Endothelial cell of umbilical vein (primary cell): ENCODE data around the gene SPON2. TPM values are rescaled to one million over a fixed set of nuclear protein-coding genes. Genes with fewer than 3 reads are reported as not detected.

Experiments used
- BruUV-seq: library from RNA; stranded (reverse); fragments of 400-500 nt; replicated peaks from 2 replicates; lab custom pipeline; 2021; lab: Mats Ljungman, UMichigan
- CTCF ChIA-PET: fragments of 300-600, 350-600 bp; sonication (Branson Sonifier 250); formaldehyde crosslinking; loops from one replicate; lab custom pipeline; 2021; ENCODE audit warnings: antibody characterized with exemption, inconsistent platforms; lab: Charles Lee
- POLR2A ChIA-PET: fragments of 300-600, 350-600 bp; sonication (Branson Sonifier 250); formaldehyde crosslinking; loops from one replicate; lab custom pipeline; 2021; ENCODE audit warnings: antibody characterized with exemption, inconsistent platforms; lab: Charles Lee
- DNase-seq: peaks from one replicate; pipeline ENCODE4 v3.0.0-alpha.2; 2011; ENCODE audit warnings: low read depth, low spot score
- FAIRE-seq: peaks from 2 replicates; lab custom pipeline; 2011; peaks lifted over from hg19 to GRCh38; lab: Jason Lieb, UNC
- H2AFZ ChIP-seq: 2 replicates; pipeline ENCODE4 v1.6.0; 2012; ENCODE audit warnings: low read depth, low read length, control low read depth, inconsistent platforms
- H3K27ac ChIP-seq: 2 replicates; pipeline ENCODE4 v1.5.1; 2011; ENCODE audit warnings: low read depth, mild to moderate bottlenecking, control low read depth, low read length, moderate library complexity; ENCODE audit not compliant: insufficient read depth
- H3K27me3 ChIP-seq, 2 experiments: 2 replicates each; pipeline versions ENCODE4 v1.6.0 to v1.6.1; 2011; ENCODE audit warnings: low read length in 2 of 2, mixed read lengths in 1 of 2; ENCODE audit not compliant: control insufficient read depth in 2 of 2, insufficient read depth in 2 of 2
- H3K36me3 ChIP-seq, 2 experiments: 2 replicates in 1 of 2; 3 replicates in 1 of 2; pipeline ENCODE4 v1.5.1; 2011; ENCODE audit warnings: low read length in 2 of 2, mild to moderate bottlenecking in 1 of 2, moderate library complexity in 1 of 2; ENCODE audit not compliant: control insufficient read depth in 2 of 2, insufficient read depth in 2 of 2; ENCODE audit errors: extremely low read depth in 1 of 2
- H3K4me1 ChIP-seq: 3 replicates; pipeline ENCODE4 v1.5.1; 2011; ENCODE audit warnings: mild to moderate bottlenecking, low read length; ENCODE audit not compliant: control insufficient read depth, insufficient read depth; ENCODE audit errors: extremely low read depth
- H3K4me2 ChIP-seq: 2 replicates; pipeline ENCODE4 v1.6.1; 2011; ENCODE audit warnings: low read length, control low read depth, mixed read lengths; ENCODE audit not compliant: insufficient read depth
- H3K4me3 ChIP-seq, 3 experiments: fragments of 200-600 bp in 1 of 3; sonication (generic), shearing (Covaris generic) in 1 of 3; replicated peaks in 1 of 3; 2 replicates each; pipeline ENCODE4 v1.5.1; 2011 to 2016; ENCODE audit warnings: control low read depth in 3 of 3, low read length in 3 of 3, mild to moderate bottlenecking in 2 of 3, inconsistent platforms in 1 of 3, low read depth in 1 of 3, moderate library complexity in 1 of 3; ENCODE audit not compliant: insufficient read depth in 1 of 3
- H3K79me2 ChIP-seq: 2 replicates; pipeline ENCODE4 v1.6.0; 2012; ENCODE audit warnings: low read length, inconsistent platforms; ENCODE audit not compliant: control insufficient read depth, insufficient read depth
- H3K9ac ChIP-seq: replicated peaks from 2 replicates; pipeline ENCODE3; 2011; ENCODE audit warnings: low read length, control low read depth; ENCODE audit not compliant: insufficient read depth; ENCODE audit errors: extremely low read depth
- H3K9me1 ChIP-seq: replicated peaks from 3 replicates; pipeline ENCODE4 v1.6.0; 2011; ENCODE audit warnings: mild to moderate bottlenecking, low read length; ENCODE audit not compliant: control insufficient read depth, insufficient read depth; ENCODE audit errors: extremely low read depth
- H3K9me3 ChIP-seq: replicated peaks from 2 replicates; pipeline ENCODE4 v1.5.1; 2012; ENCODE audit warnings: low read length, inconsistent platforms; ENCODE audit not compliant: control insufficient read depth, insufficient read depth
- H4K20me1 ChIP-seq: replicated peaks from 2 replicates; pipeline ENCODE3; 2011; ENCODE audit warnings: mild to moderate bottlenecking, low read length; ENCODE audit not compliant: control insufficient read depth, insufficient read depth; ENCODE audit errors: extremely low read depth
- CTCF ChIP-seq, 2 donors: IDR thresholded peaks; 1 replicate in 1 of 2; 2 replicates in 1 of 2; pipeline ENCODE4 v1.5.1; 2011; ENCODE audit warnings: low read length in 2 of 2, mild to moderate bottlenecking in 2 of 2, moderate library complexity in 2 of 2, control low read depth in 1 of 2, inconsistent platforms in 1 of 2, low read depth in 1 of 2; ENCODE audit not compliant: insufficient read depth in 1 of 2; ENCODE audit errors: extremely low read depth in 1 of 2
- EZH2 ChIP-seq: IDR thresholded peaks from 2 replicates; pipeline ENCODE4 v1.6.1; 2012; ENCODE audit warnings: borderline replicate concordance, low read depth, mild to moderate bottlenecking, moderate library complexity, low read length, inconsistent platforms; ENCODE audit not compliant: severe bottlenecking
- FOS ChIP-seq: IDR thresholded peaks from 2 replicates; pipeline ENCODE4 v1.6.1; 2011; ENCODE audit warnings: mild to moderate bottlenecking, low read length, moderate library complexity, borderline replicate concordance; ENCODE audit not compliant: insufficient read depth
- GATA2 ChIP-seq: IDR thresholded peaks from 2 replicates; pipeline ENCODE4 v1.7.0; 2011; ENCODE audit warnings: low read depth, mild to moderate bottlenecking, moderate library complexity, mixed read lengths, low read length; ENCODE audit not compliant: insufficient read length, insufficient read depth
- JUN ChIP-seq: IDR thresholded peaks from 2 replicates; pipeline ENCODE4 v1.6.1; 2011; ENCODE audit warnings: borderline replicate concordance, low read depth; ENCODE audit not compliant: insufficient read length, insufficient read depth
- MAX ChIP-seq: IDR thresholded peaks from 2 replicates; pipeline ENCODE4 v1.6.1; 2011; ENCODE audit not compliant: insufficient read depth, insufficient read length
- MYC ChIP-seq: IDR thresholded peaks from one replicate; pipeline ENCODE4 v1.6.1; 2011; ENCODE audit warnings: mild to moderate bottlenecking, low read depth, low read length
- POLR2A ChIP-seq: IDR thresholded peaks from 2 replicates; pipeline ENCODE4 v1.6.1; 2012; ENCODE audit warnings: low read depth, mild to moderate bottlenecking, control low read depth, low read length
- POLR2AphosphoS5 ChIP-seq: IDR thresholded peaks from 2 replicates; pipeline ENCODE4 v1.6.1; 2012; ENCODE audit warnings: low read depth, mild to moderate bottlenecking, control low read depth, low read length, moderate library complexity; ENCODE audit not compliant: insufficient read depth
- dilution Hi-C: fragments of 300-500 bp; cut with MboI; formaldehyde crosslinking; loops from one replicate; pipeline ENCODE4 v1.15.0; 2019; ENCODE audit warnings: low sequenced_read_pairs; ENCODE audit not compliant: extremely low pct_ligation_motif_present
- intact Hi-C: fragments of 100-400 bp; cut with micrococcal nuclease; formaldehyde crosslinking; loops from one replicate; pipeline ENCODE4 v1.10.0; 2022
- polyA plus RNA-seq, 4 experiments: library from polyadenylated mRNA; depleted of rRNA in 3 of 4; stranded (reverse) in 3 of 4; unstranded in 1 of 4; fragments of >200 nt; gene quantifications; 2 replicates each; pipeline versions ENCODE4 v1.2.1 to v1.2.3, GENCODE V29; 2011 to 2012; ENCODE audit warnings: missing spikeins in 1 of 4
- total RNA-seq: library from RNA; stranded (reverse); gene quantifications from 2 replicates; pipeline ENCODE4 v1.2.3, GENCODE V29; 2021

Gene SPON2
- total and polyA plus RNA-seq, 2 donors (not counting 3 experiments of a cell fraction or from before 2014, with no cell fraction given): 0.04 TPM; not detected in 1

GRCh38 chr4:1179976-1180375 lies 7.6 kb upstream of the SPON2 start:
- no peak for TF ChIP-seq EZH2
- no peak for TF ChIP-seq FOS
- no peak for TF ChIP-seq GATA2
- TF ChIP-seq MYC: no peak
- no peak for TF ChIP-seq MAX
- DNase-seq (no peak), FAIRE-seq (no peak)
- ChIA-PET POLR2A (no interaction called here), CTCF (interaction anchor here (1.6 kb wide), 1 partner anchor 88 kb away, joined by 4 read pairs; no protein-coding TSS in a partner anchor)
- BruUV-seq: no TSS peak
- Histone ChIP-seq H3K9me1 (no peaks in the 10 kb centered on the region), H3K27me3 (peaks cover 10 to 23% of the 10 kb centered on the region in 2 experiments), H3K36me3 (no peaks in the 10 kb centered on the region), H2AFZ (no peak overlapping the region), H3K4me3 (no peak overlapping the region), H3K4me2 (no peak overlapping the region), H3K9me3 (no peaks in the 10 kb centered on the region), H4K20me1 (no peaks in the 10 kb centered on the region), H3K9ac (no peak overlapping the region), H3K27ac (no peak overlapping the region), H3K79me2 (no peaks in the 10 kb centered on the region), H3K4me1 (no peaks in the 10 kb centered on the region)
- dilution Hi-C loops (no loop called here), intact Hi-C loops (no loop called here)

GRCh38 chr4:1179089-1179441 lies 6.7 kb upstream of the SPON2 start:
- Histone ChIP-seq H3K4me1 (no peaks in the 10 kb centered on the region), H3K9me1 (no peaks in the 10 kb centered on the region), H3K27me3 (peaks cover 13 to 21% of the 10 kb centered on the region in 2 experiments), H3K79me2 (no peaks in the 10 kb centered on the region), H3K4me3 (no peak overlapping the region), H2AFZ (no peak overlapping the region), H3K9me3 (no peaks in the 10 kb centered on the region), H3K4me2 (no peak overlapping the region), H3K27ac (no peak overlapping the region), H3K9ac (no peak overlapping the region), H4K20me1 (no peaks in the 10 kb centered on the region), H3K36me3 (no peaks in the 10 kb centered on the region)
- POLR2A ChIA-PET: no interaction called here
- intact Hi-C loops: no loop called here
- DNase-seq (no peak), FAIRE-seq (no peak)
- dilution Hi-C loops: no loop called here
- BruUV-seq: no TSS peak
- no peak for TF ChIP-seq MYC
- no peak for TF ChIP-seq POLR2A
- TF ChIP-seq POLR2AphosphoS5: no peak
- TF ChIP-seq CTCF (IDR thresholded peaks at IDR 0.05; ENCODE audit: extremely low read depth in 1 of 2, insufficient read depth in 1 of 2, low read depth in 1 of 2, low read length in 2 of 2): no peak
- TF ChIP-seq EZH2: no peak
- TF ChIP-seq MAX: no peak
- TF ChIP-seq JUN: no peak
- no peak for TF ChIP-seq GATA2
- TF ChIP-seq FOS: no peak
- CTCF ChIA-PET: no interaction called here
